HepG2 (cell line): Measurements from ENCODE around the gene SKIC2. TPM values are rescaled to one million over a fixed set of nuclear protein-coding genes. Genes with fewer than 3 reads are reported as not detected.

ENCODE experiments used
- AGO2 ChIP-seq: fragments of 200-400 bp; formaldehyde crosslinking; optimal IDR thresholded peaks from 2 replicates; pipeline ENCODE3; 2017; ENCODE audit warnings: mild to moderate bottlenecking, low read depth, low read length, moderate library complexity
- BCL6 ChIP-seq: IDR thresholded peaks from 2 replicates; pipeline ENCODE4 v1.6.1; 2016; ENCODE audit warnings: missing genetic modification reagents, missing compliant biosample characterization
- CEBPZ ChIP-seq: IDR thresholded peaks from 2 replicates; pipeline ENCODE4 v1.6.1; 2012; ENCODE audit warnings: low read length, improper control_type of control experiment
- CENPT ChIP-seq: sonication (generic); formaldehyde crosslinking; IDR thresholded peaks from 2 replicates; pipeline ENCODE4 v1.8.0; 2022; ENCODE audit warnings: low read depth, mild to moderate bottlenecking, moderate library complexity, missing genetic modification reagents
- HBP1 ChIP-seq: IDR thresholded peaks from 2 replicates; pipeline ENCODE4 v1.6.1; 2016; ENCODE audit warnings: low read depth, control low read depth
- HES4 ChIP-seq: sonication (generic); formaldehyde crosslinking; IDR thresholded peaks from 2 replicates; pipeline ENCODE4 v1.9.0; 2021; ENCODE audit warnings: mild to moderate bottlenecking, missing genetic modification reagents, borderline replicate concordance
- HHEX ChIP-seq: IDR thresholded peaks from 2 replicates; pipeline ENCODE4 v1.6.1; 2016; ENCODE audit warnings: control low read depth
- IRF1 ChIP-seq: sonication (generic); formaldehyde crosslinking; IDR thresholded peaks from 2 replicates; pipeline ENCODE4 v1.4.0; 2020; ENCODE audit warnings: low read depth, mild to moderate bottlenecking, missing genetic modification reagents
- JUND ChIP-seq: sonication (generic); formaldehyde crosslinking; IDR thresholded peaks from 2 replicates; pipeline ENCODE4 v1.8.0; 2022; ENCODE audit warnings: mild to moderate bottlenecking, missing genetic modification reagents
- MEIS2 ChIP-seq: sonication (generic); formaldehyde crosslinking; IDR thresholded peaks from 2 replicates; pipeline ENCODE4 v1.9.0; 2021; ENCODE audit warnings: mild to moderate bottlenecking, missing genetic modification reagents
- MIXL1 ChIP-seq: IDR thresholded peaks from 2 replicates; pipeline ENCODE4 v1.6.1; 2016
- NFYB ChIP-seq: sonication (generic); formaldehyde crosslinking; IDR thresholded peaks from 2 replicates; pipeline ENCODE4 v1.4.0; 2020; ENCODE audit warnings: missing genetic modification reagents
- PHF20 ChIP-seq: sonication (generic); formaldehyde crosslinking; IDR thresholded peaks from 2 replicates; pipeline ENCODE4 v1.5.0; 2020; ENCODE audit warnings: mild to moderate bottlenecking, missing genetic modification reagents
- PPARG ChIP-seq: conservative IDR thresholded peaks from 2 replicates; pipeline ENCODE4 v1.6.1; 2016; ENCODE audit warnings: missing biosample characterization, missing genetic modification reagents
- REXO4 ChIP-seq: sonication (generic); formaldehyde crosslinking; IDR thresholded peaks from 2 replicates; pipeline ENCODE4 v1.8.0; 2022; ENCODE audit warnings: missing genetic modification reagents, mild to moderate bottlenecking, borderline replicate concordance
- SOX6 ChIP-seq, 2 experiments: fragments of 450-650 bp in 1 of 2; sonication (generic) in 1 of 2; formaldehyde crosslinking in 1 of 2; IDR thresholded peaks; 2 replicates each; pipeline versions ENCODE4 v1.4.0 to v1.6.1; 2017 to 2020; ENCODE audit warnings: antibody characterized with exemption in 1 of 2, mild to moderate bottlenecking in 1 of 2, missing genetic modification reagents in 1 of 2
- ZBTB7B ChIP-seq: sonication (generic); formaldehyde crosslinking; IDR thresholded peaks from 2 replicates; pipeline ENCODE4 v1.4.0; 2020; ENCODE audit warnings: missing genetic modification reagents
- ZNF143 ChIP-seq: sonication (generic); formaldehyde crosslinking; IDR thresholded peaks from 2 replicates; pipeline ENCODE4 v1.4.0; 2020; ENCODE audit warnings: missing genetic modification reagents
- ZNF24 ChIP-seq: fragments of 450-650 bp; IDR thresholded peaks from 2 replicates; pipeline ENCODE4 v1.6.1; 2017; ENCODE audit warnings: antibody characterized with exemption, mild to moderate bottlenecking
- ZNF362 ChIP-seq: sonication (generic); formaldehyde crosslinking; IDR thresholded peaks from 2 replicates; pipeline ENCODE4 v1.4.0; 2020; ENCODE audit warnings: missing genetic modification reagents, mild to moderate bottlenecking, borderline replicate concordance
- ZNF639 ChIP-seq: conservative IDR thresholded peaks from 2 replicates; pipeline ENCODE4 v1.6.1; 2018; ENCODE audit warnings: missing genetic modification reagents
- ZNF773 ChIP-seq: sonication (generic); formaldehyde crosslinking; IDR thresholded peaks from 2 replicates; pipeline ENCODE4 v1.4.0; 2020; ENCODE audit warnings: missing genetic modification reagents, borderline replicate concordance
- ZSCAN29 ChIP-seq: sonication (generic); formaldehyde crosslinking; conservative IDR thresholded peaks from 2 replicates; pipeline ENCODE4 v1.4.0; 2020; ENCODE audit warnings: mild to moderate bottlenecking, missing genetic modification reagents
- polyA plus RNA-seq, 8 experiments: library from polyadenylated mRNA; depleted of rRNA in 3 of 8; stranded (reverse) in 7 of 8; unstranded in 1 of 8; fragments of >200 nt; fragmentation: Illumina TruSeq in 4 of 8; extraction: Trizol in 4 of 8; gene quantifications; 2 replicates each; pipeline versions ENCODE4 v1.2.1 to v1.2.3, GENCODE V29; 2011 to 2016; ENCODE audit warnings: low read depth in 4 of 8, missing spikeins in 1 of 8, mixed read lengths in 1 of 8; ENCODE audit not compliant: insufficient read depth in 1 of 8
- total RNA-seq, 5 experiments: library from RNA; depleted of rRNA; stranded (reverse); fragments of >200 nt; fragmentation: Illumina TruSeq; extraction: Trizol; gene quantifications; 2 replicates each; pipeline ENCODE4 v1.2.3, GENCODE V29; 2016; ENCODE audit warnings: low read depth in 1 of 5

Gene SKIC2
- total and polyA plus RNA-seq, 2 of the 13 experiments (the other 11 are each of a cell fraction or from before 2014, with no cell fraction given) = 67.1 to 68.4 TPM

GRCh38 chr6:31971279-31971992 lies 12.5 kb downstream of the SKIC2 start (continued):
- no peak for TF ChIP-seq HHEX (CRISPR knock-in tag)
- TF ChIP-seq AGO2 = peak; percentile 0
- no peak for TF ChIP-seq HES4 (CRISPR knock-in tag)
- TF ChIP-seq ZBTB7B (CRISPR knock-in tag) = peak; percentile 17; the same call in 1 of the 2 replicates
- no peak for TF ChIP-seq REXO4 (CRISPR knock-in tag)
- TF ChIP-seq CEBPZ = no peak
- no peak for TF ChIP-seq ZNF24
- no peak for TF ChIP-seq SOX6 (IDR thresholded peaks at IDR 0.05)
- no peak for TF ChIP-seq SOX6 (CRISPR knock-in tag; IDR thresholded peaks at IDR 0.05)
- TF ChIP-seq ZNF773 = 0 out of 2 replicates have a peak, but pooled peaks have one; percentile 7
- no peak for TF ChIP-seq BCL6 (CRISPR knock-in tag)
- no peak for TF ChIP-seq JUND (CRISPR knock-in tag)
- TF ChIP-seq CENPT = peak; percentile 21; the same call in 1 of the 2 replicates
- TF ChIP-seq NFYB (CRISPR knock-in tag) = no peak
- no peak for TF ChIP-seq IRF1 (CRISPR knock-in tag)
- TF ChIP-seq ZSCAN29 (CRISPR knock-in tag) = no peak
- TF ChIP-seq PHF20 (CRISPR knock-in tag) = no peak
- no peak; the same call in 1 of the 2 replicates for TF ChIP-seq ZNF143 (CRISPR knock-in tag)
- no peak for TF ChIP-seq ZNF362 (CRISPR knock-in tag)
- TF ChIP-seq MEIS2 (CRISPR knock-in tag) = no peak
- no peak; the same call in 1 of the 2 replicates for TF ChIP-seq PPARG (CRISPR knock-in tag)
- no peak for TF ChIP-seq ZNF639
- no peak for TF ChIP-seq MIXL1 (CRISPR knock-in tag)
- peak; percentile 71 for TF ChIP-seq HBP1
